ENCODE measurements around the gene SLC5A1.

DNA sequence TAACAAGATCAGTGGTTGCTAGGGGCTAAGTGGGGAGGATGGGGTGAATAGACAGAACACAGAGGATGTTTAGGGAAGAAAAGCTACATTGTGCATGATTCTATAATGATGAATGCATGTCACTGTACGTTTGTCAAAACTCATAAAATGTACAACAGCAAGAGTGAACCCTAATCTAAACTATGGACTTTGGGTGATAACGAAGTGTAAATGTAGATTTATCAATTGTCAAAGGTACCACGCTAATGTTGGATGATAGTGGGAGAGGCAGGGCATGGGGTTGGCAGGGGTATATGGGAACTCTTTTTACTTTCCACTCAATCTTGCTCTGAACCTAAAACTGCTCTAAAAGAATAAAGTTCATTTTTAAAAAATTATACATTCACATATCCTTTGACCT lies 21.3 kb upstream of the SLC5A1 start:
- TF ChIP-seq, protein P1, sequence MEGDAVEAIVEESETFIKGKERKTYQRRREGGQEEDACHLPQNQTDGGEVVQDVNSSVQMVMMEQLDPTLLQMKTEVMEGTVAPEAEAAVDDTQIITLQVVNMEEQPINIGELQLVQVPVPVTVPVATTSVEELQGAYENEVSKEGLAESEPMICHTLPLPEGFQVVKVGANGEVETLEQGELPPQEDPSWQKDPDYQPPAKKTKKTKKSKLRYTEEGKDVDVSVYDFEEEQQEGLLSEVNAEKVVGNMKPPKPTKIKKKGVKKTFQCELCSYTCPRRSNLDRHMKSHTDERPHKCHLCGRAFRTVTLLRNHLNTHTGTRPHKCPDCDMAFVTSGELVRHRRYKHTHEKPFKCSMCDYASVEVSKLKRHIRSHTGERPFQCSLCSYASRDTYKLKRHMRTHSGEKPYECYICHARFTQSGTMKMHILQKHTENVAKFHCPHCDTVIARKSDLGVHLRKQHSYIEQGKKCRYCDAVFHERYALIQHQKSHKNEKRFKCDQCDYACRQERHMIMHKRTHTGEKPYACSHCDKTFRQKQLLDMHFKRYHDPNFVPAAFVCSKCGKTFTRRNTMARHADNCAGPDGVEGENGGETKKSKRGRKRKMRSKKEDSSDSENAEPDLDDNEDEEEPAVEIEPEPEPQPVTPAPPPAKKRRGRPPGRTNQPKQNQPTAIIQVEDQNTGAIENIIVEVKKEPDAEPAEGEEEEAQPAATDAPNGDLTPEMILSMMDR (IDR thresholded peaks at IDR 0.05) = no peak
- no peak for TF ChIP-seq POLR2A (IDR thresholded peaks at IDR 0.05)

All from uterus (tissue), 2 donors.